Adrenal gland (tissue), 5 donors: ENCODE measurements around the gene BOLA2B.
"Not testable (repeated sequence)": the region's sequence is repeated elsewhere in the genome, so short reads cannot be mapped to it uniquely, and the experiment has no call there.

ENCODE experiments used
- POLR2A ChIP-seq, 2 donors: fragments of 450-650 bp; IDR thresholded peaks; one replicate each; pipeline ENCODE4 v1.6.1; 2017; ENCODE audit warnings: antibody characterized with exemption in 2 of 2, mild to moderate bottlenecking in 2 of 2, moderate library complexity in 1 of 2
- TF ChIP-seq, protein P1 (sequence below), 6 experiments: fragments of 450-650 bp in 4 of 6; fragments of 200-600 bp in 2 of 6; sonication (generic) in 1 of 6; IDR thresholded peaks; 1 replicate in 5 of 6; 2 replicates in 1 of 6; pipeline versions ENCODE4 v1.5.1 to v1.8.0; 2016 to 2021; ENCODE audit warnings: antibody characterized with exemption in 6 of 6, mild to moderate bottlenecking in 2 of 6, moderate library complexity in 1 of 6
- donor health status: DM: no; HTN: no; CAD: no.

- TF ChIP-seq, protein P1, sequence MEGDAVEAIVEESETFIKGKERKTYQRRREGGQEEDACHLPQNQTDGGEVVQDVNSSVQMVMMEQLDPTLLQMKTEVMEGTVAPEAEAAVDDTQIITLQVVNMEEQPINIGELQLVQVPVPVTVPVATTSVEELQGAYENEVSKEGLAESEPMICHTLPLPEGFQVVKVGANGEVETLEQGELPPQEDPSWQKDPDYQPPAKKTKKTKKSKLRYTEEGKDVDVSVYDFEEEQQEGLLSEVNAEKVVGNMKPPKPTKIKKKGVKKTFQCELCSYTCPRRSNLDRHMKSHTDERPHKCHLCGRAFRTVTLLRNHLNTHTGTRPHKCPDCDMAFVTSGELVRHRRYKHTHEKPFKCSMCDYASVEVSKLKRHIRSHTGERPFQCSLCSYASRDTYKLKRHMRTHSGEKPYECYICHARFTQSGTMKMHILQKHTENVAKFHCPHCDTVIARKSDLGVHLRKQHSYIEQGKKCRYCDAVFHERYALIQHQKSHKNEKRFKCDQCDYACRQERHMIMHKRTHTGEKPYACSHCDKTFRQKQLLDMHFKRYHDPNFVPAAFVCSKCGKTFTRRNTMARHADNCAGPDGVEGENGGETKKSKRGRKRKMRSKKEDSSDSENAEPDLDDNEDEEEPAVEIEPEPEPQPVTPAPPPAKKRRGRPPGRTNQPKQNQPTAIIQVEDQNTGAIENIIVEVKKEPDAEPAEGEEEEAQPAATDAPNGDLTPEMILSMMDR (IDR thresholded peaks at IDR 0.05) = not testable (repeated sequence)
- TF ChIP-seq POLR2A (IDR thresholded peaks at IDR 0.05) = not testable (repeated sequence)
These were observed 6.3 kb upstream of the BOLA2B start for GRCh38 chr16:30199608-30200343.
